HG02970 (cell line): ENCODE measurements around the gene RPS3.
A peak's percentile ranks its signal among the peaks of the same experiment; 100 is the strongest.
"Not testable (repeated sequence)": the region's sequence is repeated elsewhere in the genome, so short reads cannot be mapped to it uniquely, and the experiment has no call there.

Experiments used
- ATAC-seq: cut with Tn5 transposase; IDR thresholded peaks from one replicate; pipeline ENCODE4 v1.9.1; 2021; ENCODE audit warnings: mild to moderate bottlenecking, moderate library complexity, moderate number of reproducible peaks; ENCODE audit not compliant: unreplicated experiment, low FRiP score

The RPS3 gene

GRCh38 chr11:75399344-75400145 is at the start of gene RPS3:
RPS3 (plus strand) TSS chr11:75399518; CDS start chr11:75399548, 30 bp downstream.
- ATAC-seq, result peak; percentile 82

GRCh38 chr11:75349521-75350116 is 49.7 kb upstream of the RPS3 start:
- ATAC-seq, result no peak

GRCh38 chr11:75350122-75350742 is 49.1 kb upstream of the RPS3 start:
- no peak for ATAC-seq

- ATAC-seq, result no peak
Measured at GRCh38 chr11:75350743-75351540, 48.4 kb upstream of the RPS3 start.

GRCh38 chr11:75351541-75351790 is 47.9 kb upstream of the RPS3 start, which contains the start of gene ARRB1:
ARRB1 (minus strand) TSS chr11:75351661; CDS start chr11:75351607, 54 bp downstream.
- ATAC-seq, result no peak

GRCh38 chr11:75351791-75352587 is 47.3 kb upstream of the RPS3 start:
- ATAC-seq, result no peak

- ATAC-seq, result no peak
Measured at GRCh38 chr11:75352588-75353206, 46.6 kb upstream of the RPS3 start.

- ATAC-seq, result no peak
Measured at GRCh38 chr11:75355051-75355450, 44.3 kb upstream of the RPS3 start.

GRCh38 chr11:75356613-75357012 is 42.7 kb upstream of the RPS3 start:
- no peak for ATAC-seq

- ATAC-seq, result not testable (repeated sequence)
Measured at GRCh38 chr11:75362285-75362684, 37.0 kb upstream of the RPS3 start.

- ATAC-seq, result no peak
Measured at GRCh38 chr11:75365711-75366181, 33.6 kb upstream of the RPS3 start.

GRCh38 chr11:75366826-75367225 is 32.5 kb upstream of the RPS3 start:
- not testable (repeated sequence) for ATAC-seq

- ATAC-seq, result no peak
Measured at GRCh38 chr11:75369560-75370255, 29.6 kb upstream of the RPS3 start.

GRCh38 chr11:75371949-75372876 is 27.1 kb upstream of the RPS3 start:
- ATAC-seq, result no peak

GRCh38 chr11:75373201-75373600 is 26.1 kb upstream of the RPS3 start:
- no peak for ATAC-seq

GRCh38 chr11:75374646-75375045 is 24.7 kb upstream of the RPS3 start:
- no peak for ATAC-seq

- ATAC-seq, result no peak
Measured at GRCh38 chr11:75375626-75376025, 23.7 kb upstream of the RPS3 start.

- ATAC-seq, result no peak
Measured at GRCh38 chr11:75376175-75376574, 23.1 kb upstream of the RPS3 start.
